Pons (tissue), 1 donor: ENCODE data around the gene ELK3.
A peak's percentile ranks its signal among the peaks of the same experiment; 100 is the strongest.

Experiments used
- DNase-seq: peaks from one replicate; pipeline ENCODE4 v3.0.0-alpha.2; 2016; ENCODE audit warnings: low spot score

Gene ELK3

DNA sequence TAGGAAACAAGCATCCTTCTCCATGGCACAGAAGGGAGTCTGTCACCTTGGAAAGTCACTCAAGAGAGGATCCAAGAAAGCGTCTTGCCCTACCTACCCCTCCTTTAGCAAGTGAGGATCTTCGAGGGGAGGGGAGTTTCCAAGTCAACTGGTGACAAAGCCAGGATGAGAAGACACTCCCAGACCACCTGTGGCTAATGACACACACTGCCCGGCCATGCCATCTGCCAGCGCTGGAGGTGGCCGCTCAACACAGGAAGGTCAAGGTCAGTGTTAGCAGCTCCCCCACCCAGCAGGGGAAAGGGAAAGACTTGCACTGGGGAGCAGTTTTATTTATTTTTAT lies 41.3 kb downstream of the ELK3 start:
- no peak for DNase-seq

DNA sequence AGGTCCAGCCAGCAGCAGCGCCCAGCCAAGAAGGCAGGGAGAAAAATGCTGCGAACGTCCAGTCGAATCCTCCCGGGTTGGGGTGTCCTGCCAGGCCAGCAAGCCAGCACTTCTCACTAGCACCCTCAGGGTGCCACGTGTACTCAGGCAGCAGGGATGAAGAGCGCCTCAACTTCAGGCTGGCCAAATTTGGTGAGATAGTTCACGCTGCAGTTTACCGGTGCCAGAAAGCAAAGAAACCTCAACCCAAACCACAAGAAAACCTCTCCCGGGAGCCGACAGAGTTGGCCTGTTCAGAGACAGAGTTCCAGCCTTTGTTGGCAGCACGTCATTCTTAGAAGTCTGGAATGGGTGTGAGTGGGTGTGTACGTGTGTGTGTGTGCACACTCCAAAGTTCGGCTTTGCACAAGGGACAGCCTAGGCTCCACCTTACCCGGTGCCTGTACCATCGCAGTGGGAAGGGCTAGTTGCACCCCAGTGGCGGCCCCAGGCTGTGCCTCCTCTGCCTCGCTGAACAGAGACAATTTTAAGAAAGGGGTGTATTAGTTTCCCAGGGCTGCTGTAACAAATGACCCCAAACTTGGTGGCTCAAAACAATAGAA lies 42.1 kb downstream of the ELK3 start:
- no peak for DNase-seq

DNA sequence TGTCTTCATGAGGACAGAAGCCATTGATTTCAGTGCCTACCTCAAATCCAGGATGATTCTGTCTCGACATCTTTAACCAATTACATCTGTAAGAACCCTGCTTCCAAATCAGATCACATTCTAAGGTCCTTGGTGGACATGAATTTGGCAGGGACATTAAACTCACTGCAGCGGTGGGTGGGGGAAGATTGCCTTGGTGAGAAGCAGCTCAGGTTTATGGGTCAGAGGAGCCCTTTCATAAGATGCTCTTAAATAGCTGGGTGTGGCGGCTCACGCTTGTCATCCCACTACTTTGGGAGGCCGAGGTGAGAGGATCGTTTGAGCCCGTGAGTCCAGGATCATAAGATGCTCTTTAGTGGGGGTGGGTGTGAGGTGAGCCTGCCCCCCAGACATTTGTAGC lies 42.9 kb downstream of the ELK3 start:
- no peak for DNase-seq

DNA sequence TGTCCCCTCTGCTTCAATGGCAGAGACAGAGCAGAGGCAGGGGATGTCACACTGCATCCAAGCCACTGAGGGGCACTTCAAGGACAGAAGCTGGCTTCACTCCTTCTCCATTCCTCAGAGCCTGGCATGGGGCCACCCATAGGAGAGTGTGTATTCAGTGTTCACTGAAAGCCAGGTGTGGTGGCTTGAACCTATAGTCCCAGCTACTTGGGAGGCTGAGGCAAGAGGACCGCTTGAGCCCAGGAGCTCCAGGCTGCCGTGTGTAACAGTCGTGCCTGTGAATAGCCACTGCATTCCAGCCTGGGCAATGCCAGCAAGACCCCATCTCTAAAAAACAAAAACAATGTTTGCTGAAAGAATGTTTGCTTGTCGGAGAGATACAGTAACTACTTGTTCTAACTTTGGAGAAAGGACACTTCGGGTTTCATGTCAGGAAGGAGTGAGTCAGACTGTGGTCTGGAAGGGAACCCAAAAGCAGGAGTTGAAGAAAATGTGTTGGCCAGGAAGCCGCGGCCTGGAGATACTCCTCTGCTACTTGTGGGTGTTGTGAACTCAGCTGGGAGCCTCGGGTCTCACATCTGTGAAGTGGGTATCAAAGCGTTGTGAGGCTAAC lies 43.4 kb downstream of the ELK3 start:
- DNase-seq = no peak

DNA sequence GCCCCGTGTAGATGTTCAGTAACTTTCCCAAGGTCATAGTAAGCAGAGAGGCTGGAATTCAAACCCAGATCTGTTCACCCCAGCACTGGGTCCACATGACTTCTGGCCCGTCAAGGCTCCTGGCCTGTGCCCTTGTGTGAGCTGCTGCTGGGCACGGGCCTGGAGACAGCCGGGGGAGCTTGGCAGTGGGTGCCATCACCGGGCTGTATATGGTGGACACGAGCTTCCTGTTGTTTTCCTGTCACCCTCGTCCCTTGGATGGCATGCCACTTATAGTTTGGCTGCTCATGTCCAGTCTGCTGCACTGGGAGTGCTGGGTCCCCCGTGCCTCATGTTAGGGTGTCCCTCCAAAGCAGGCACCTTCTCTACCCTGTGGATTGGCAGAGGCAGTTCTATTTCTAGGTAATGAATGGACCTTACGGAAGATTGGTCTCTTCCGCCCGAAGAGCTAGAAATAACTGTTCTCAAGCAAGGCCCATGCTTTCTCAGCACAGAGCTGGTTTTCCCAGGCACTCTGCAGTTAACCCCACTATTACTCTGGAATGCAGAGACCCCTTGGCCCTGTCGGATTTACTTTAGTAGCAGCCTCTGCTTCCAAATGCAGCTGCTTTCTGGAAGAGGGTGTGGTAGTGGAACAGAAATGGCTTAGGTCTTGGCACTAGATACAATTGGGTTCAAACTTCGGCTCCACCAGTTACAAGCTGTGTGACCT lies 44.3 kb downstream of the ELK3 start:
- no peak for DNase-seq

DNA sequence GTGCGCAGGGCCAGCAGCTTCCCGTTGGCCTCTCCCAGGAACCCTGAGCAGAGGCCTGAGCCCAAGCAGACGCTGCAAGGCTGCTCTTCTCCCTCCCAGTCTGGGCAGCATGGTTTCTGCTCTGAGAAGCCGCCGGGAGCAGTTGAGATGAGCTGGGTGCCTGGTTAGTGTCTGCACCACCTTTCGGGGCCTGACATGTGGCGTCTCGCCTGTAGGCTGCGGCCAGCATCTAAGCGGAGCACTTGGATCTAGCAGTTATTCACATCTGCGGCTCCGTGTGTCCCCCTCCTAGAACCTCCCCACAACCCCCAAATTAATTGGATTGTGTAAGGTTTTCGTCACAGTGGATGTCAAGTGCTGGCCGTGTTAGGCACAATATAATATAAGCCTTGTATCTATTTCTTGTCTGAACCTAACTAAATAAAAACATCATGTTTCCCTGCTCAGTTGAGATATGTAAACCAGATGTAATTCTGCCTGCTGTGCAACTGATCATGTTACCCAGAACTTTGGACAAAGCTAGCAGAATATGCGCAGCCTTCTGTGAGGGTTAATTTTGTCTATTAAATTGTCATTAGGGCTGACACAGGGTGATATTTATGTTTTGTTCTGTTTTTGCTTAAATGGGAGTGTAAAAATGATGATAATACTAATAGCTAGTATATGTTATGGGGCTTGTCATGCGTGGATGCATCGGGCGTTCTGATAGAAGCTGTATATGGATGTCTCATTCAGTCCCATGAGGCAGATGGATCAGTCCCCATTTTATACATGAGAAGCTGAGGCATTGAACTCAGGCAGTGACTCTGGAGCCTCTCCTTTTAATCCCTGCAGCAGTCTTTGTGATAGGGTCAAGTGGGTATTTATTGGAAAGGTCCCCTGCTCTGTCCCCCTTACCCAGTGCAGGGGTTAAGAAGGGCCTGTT lies 45.8 kb downstream of the ELK3 start:
- DNase-seq = no peak

DNA sequence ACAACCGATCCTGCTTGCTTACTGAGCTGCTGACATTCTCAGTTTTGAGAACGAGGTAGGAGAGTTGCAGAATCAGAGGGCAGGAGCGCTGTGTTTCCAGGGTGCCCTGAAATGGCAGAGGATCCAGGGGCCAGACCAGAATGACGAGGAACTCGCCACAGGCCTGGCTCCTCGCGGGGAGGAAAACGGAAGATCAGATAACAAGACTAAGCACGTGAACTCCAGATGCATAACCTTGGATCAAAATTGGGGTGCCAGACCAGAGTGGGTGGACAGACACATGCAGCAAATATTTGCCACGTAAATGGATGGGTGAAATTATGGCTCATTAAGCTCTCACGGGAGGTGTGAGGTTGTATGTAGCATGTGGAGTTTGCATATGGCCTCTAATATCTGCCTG lies 46.5 kb downstream of the ELK3 start:
- no peak for DNase-seq

DNA sequence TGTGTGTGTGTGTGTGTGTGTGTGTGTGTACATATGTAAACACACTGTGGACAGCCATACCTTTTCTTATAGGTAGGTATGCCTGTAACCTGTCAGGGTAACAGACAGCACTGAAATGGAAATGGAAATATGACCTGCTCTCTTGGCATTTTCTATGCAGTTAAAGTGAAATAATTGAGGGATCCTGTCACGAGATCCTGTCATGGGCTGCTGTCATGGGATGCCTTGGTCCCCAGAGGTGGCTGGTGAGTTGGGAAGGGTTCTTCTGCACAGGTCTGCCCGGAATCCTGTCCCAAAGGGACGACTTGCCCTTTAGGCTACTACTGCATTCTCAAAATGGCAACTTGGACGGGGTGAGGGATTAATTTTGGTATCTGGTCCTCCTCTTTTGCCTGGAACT lies 47.3 kb downstream of the ELK3 start:
- no peak for DNase-seq

DNA sequence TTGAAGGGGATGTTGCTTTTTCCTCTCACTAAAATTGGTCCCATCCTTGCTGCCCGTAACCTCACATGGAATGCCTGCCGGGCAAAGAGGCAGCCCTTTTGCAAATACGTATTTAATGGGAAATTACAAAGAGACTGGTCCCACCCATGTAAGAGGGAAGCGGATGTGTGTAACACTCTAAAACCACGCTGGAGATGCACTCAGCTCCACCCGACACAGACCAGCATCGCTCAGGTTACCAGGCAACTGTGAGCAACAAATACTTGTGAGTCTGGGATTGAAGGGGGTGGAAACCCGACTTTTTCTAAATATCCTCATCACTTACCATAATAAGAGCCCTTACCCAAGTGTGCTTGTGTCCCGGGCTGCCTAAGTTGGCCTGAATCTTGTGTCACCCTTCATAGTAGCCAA lies 47.7 kb downstream of the ELK3 start:
- no peak for DNase-seq

DNA sequence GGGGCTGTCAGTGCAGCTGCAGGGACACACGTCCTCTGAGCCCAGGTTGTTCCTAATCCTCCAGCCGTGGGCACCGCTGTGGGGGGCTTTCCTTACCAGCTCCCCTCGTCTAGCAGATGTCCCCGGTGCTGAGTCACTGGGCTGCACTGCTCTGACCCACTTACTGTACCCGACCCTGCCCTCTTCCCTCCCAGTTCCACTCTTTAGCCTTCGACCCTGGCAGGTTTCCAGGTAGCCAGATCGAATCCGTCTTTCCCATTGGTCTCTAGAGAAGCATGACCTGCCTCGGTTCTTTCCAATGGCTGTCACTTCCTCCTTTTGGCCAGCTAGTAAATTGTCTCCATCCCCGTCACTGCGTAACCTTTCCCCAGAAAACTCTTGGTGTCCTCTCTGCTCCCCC lies 48.4 kb downstream of the ELK3 start:
- no peak for DNase-seq

DNA sequence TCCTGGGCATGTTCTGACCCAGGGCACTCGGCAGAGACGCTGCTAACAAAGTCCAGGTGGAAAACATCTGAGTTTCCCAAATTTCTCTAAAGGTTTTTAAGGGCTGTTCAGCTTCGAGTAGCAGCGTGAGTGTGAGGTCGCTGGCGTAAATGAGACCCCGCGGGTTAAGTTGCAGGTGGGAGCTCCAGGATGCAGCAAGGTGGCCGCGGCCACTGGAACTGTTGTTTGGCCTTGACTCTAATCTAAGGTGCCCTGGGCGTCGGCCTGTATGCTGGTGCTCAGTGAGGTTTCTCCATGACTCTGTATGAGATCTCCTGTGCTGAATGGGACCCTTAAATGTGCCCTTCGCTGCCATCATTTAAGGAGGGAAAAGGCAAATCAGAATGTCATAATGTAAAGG lies 50.7 kb downstream of the ELK3 start:
- no peak for DNase-seq

DNA sequence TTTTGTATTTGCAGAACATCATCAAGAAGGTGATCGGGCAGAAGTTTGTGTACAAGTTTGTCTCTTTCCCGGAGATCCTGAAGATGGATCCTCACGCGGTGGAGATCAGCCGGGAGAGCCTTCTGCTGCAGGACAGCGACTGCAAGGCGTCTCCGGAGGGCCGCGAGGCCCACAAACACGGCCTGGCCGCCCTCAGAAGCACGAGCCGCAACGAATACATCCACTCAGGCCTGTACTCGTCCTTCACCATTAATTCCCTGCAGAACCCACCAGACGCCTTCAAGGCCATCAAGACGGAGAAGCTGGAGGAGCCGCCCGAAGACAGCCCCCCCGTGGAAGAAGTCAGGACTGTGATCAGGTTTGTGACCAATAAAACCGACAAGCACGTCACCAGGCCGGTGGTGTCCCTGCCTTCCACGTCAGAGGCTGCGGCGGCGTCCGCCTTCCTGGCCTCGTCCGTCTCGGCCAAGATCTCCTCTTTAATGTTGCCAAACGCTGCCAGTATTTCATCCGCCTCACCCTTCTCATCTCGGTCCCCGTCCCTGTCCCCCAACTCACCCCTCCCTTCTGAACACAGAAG lies 52.8 kb downstream of the ELK3 start:
- no peak for DNase-seq

DNA sequence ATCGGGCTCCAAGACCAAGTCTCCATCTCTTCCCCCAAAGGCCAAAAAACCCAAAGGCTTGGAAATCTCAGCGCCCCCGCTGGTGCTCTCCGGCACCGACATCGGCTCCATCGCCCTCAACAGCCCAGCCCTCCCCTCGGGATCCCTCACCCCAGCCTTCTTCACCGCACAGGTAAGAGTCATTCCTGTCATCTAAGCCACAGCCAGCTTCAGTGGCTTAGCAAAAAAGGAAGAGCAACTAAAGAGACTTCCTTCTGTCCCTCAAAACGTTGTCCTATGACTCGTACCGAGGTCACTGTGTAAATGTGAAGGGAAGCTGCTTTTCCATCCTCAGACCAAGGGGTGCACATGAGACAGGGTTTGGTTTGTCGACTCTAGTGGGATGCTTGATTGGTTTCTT lies 53.4 kb downstream of the ELK3 start:
- no peak for DNase-seq

DNA sequence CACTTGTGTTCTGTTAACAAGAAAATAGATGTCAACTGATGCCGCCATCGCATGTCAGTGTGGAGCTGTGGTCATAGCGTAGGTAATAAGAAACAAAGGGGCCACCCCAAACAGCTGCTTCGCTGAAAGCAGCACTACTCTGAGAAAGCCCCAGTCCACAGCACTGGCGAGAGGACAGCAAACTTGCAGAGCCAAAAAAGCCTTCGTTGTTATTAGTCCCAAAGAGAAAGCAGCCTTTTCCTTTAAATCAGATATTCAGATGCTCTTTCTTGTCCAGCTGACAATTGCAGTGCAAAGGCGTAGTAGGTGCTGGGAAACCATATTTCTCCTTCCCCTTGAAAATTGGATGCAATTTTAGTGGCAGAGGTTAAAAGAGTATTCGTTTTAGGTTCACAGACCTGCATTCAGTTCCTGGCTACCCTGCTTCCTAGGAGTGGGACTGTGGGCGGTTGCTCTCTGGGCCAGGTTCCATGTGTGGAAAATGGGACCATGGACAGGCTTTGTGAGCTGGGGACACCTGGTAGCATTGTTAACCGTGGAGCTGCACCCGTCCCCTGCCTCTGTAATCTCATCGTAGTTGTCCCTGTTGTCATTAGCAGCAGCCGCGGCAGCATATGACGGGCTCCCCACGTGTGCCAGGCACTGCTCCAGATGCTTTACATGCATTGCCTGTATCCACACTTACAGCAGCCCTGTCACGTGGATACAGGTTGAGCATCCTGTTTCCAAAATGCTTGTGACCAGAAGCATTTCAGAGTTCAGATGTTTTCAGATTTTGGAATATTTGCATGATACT lies 54.2 kb downstream of the ELK3 start:
- DNase-seq = peak; percentile 55

DNA sequence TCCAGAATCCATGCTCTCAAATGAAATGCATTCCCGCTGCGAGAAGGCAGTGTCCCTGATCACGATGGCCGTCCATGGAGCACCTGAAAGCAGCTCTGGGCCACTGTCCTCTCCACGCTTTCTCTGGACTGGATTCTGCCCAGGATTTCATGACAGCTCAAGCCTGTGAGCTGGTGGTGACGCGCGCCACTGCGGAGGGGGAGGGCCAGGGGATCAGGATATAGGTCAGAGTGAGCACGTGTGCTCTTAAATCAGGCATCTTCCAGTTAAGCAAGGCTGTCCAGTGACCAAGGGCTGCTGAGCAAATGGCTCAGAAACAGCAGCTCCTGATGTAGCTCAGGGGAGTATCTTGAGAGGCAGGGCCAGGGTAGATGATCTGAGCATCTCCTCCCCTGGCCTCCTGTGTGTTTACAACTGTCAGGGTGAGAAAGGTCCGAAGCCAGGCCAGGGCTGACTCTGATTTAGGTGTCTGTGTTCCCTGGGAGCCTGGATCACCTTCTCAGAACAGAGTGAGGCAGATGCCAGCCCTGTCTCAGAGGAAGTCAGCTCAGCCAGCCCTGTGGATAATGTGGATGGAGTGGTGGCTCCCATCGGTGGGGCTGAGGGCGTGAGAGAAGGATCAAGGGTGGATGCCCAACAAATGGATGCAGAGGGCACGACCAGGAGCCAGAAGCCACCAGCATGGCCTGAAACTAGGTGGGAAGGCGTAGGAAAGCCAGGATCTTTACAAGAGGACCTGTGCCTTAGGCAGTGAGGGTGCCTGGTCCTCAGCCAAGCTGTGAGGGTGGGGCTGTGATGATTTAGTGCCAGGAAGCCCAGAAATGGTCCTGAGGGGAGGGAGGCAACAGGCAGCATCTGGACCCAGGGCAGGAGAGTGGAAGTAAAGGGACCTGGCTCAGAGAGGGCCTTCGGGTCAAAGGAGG lies 55.3 kb downstream of the ELK3 start:
- DNase-seq = no peak

DNA sequence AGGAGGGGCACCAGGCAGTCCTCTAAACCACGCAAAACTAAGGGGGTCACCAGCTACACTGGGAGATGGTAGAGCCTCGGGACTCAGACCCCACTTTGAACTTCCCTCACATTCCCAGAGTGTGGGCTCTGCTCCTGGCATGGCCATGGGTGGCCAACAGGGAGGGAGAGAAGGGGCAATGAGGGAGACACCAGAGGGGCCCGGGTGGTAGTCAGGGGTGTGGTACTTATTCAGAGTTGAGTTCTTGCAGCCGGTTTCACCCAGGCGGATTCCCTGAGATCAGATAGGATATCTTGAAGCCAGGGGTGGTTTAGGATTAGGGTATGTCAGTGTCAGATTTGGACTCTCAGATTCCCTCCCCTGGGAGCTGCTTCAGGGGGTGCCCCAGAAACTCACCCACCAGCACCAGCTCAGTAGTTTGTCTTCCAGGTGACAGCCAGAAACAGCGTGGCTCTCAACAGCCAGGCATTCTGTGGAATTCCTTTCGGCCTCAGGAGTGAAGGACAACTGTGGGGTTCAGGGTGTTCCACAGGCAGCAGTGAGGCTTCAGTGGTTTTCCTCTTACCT lies 56.0 kb downstream of the ELK3 start:
- no peak for DNase-seq

DNA sequence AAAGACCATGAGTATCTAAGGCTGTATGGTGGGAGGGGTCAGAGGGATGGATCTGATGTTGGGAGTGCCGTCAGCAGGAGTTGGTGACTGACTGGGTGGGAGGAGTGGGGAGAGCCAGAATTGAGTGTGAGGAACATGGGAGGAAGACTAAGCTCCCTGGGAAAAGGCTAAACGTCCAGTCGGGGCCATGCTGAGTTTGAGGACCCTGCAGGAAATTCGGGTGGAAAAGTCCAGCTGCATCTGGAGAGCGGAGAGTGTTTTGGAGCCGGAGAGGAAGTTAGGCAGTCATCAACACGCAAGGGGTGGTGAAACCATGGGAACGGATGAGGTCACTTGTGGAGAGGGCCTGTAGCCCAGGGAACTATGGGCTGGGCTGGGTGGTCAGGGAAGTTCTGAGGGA lies 60.9 kb downstream of the ELK3 start:
- DNase-seq = no peak

DNA sequence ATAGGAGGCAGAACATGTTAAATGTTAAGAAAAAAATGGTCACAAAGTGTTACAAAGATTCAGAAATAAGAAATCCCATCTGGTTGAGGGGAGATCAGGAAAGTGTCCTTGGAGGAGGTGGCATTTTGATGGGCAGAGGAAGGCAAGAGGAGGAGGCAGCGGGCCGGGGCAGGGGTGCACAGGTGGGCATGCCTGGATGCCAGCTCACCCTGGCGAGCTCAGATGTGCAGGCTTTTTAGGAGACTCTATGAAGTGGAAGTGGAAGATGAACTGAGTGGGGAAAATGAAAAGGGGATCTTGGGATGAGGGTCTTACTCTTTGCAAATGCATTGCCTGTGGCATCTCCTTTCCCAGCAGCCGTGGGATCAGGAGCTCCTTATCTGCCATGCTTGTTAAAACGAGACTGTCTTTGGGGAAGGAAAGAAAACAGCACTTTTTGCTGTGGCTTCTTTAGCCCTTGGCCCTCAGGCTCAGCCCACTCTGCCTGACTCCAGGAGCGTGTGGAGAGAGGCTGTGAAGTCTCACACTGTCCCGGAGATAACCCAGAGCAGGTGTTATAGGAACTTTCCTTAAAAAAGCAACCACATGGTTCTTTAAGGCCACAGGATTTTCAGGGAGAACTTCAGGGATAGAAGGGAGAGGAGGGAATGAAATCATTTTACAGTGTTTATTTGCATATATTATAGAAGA lies 62.6 kb downstream of the ELK3 start:
- no peak for DNase-seq

DNA sequence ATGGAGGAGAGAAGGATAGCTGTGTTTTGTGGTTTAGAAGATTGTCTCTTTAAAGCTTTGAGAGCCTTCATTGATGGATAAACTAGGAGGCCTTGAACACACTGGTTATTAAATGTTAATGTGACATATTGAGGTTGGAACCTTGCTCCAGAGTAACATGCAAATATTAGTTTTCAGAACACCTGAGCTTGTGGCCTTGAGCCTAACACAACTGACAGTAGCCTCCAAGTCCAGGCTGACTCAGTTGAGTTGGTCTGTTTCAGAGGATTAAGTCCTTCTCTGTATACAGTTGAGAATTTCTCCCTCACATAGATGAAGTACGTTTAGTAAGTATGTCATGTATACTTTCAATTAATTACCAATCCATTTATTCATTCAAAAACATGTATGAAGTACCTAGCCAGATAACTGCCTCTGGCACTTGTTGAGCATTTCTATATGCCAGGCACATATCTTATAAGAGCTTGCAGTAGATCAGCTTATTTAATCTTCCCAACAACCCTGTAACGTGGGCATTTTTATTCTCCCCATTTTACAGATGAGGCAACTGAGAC lies 63.5 kb downstream of the ELK3 start:
- DNase-seq = no peak
